Suprapubic skin (tissue), 4 donors: ENCODE results near the gene STAM. TPM values are rescaled to one million over a fixed set of nuclear protein-coding genes. Genes with fewer than 3 reads are reported as not detected.

Experiments
- DNase-seq, 2 donors: peaks; one replicate each; pipeline ENCODE4 v3.0.0-alpha.2; 2019; ENCODE audit warnings: low spot score in 2 of 2
- H3K27ac ChIP-seq: fragments of 200-600 bp; sonication (generic); one replicate; pipeline ENCODE4 v1.5.1; 2019
- H3K27me3 ChIP-seq: fragments of 200-600 bp; sonication (generic); one replicate; pipeline ENCODE4 v1.5.1; 2019
- H3K36me3 ChIP-seq: fragments of 200-600 bp; sonication (generic); one replicate; pipeline ENCODE4 v1.5.1; 2019
- H3K4me1 ChIP-seq: fragments of 200-600 bp; sonication (generic); one replicate; pipeline ENCODE4 v1.5.1; 2019
- H3K4me3 ChIP-seq: fragments of 200-600 bp; sonication (generic); one replicate; pipeline ENCODE4 v1.5.1; 2019; ENCODE audit warnings: mild to moderate bottlenecking
- H3K9me3 ChIP-seq: fragments of 200-600 bp; sonication (generic); one replicate; pipeline ENCODE4 v1.5.1; 2019
- EP300 ChIP-seq: sonication (generic); formaldehyde crosslinking; IDR thresholded peaks from one replicate; pipeline ENCODE4 v1.6.1; 2017; ENCODE audit warnings: antibody characterized with exemption
- POLR2A ChIP-seq, 2 donors: fragments of 450-650 bp; IDR thresholded peaks; one replicate each; pipeline ENCODE4 v1.6.1; 2017; ENCODE audit warnings: antibody characterized with exemption in 2 of 2, mild to moderate bottlenecking in 2 of 2, moderate library complexity in 2 of 2
- POLR2AphosphoS5 ChIP-seq, 3 donors: sonication (generic); formaldehyde crosslinking; IDR thresholded peaks; one replicate each; pipeline ENCODE4 v1.6.1; 2017; ENCODE audit warnings: antibody characterized with exemption in 3 of 3
- WGBS: methylation state at CpG from one replicate; pipeline ENCODE4 v1.1.5; 2018; 5-methylcytosine and 5-hydroxymethylcytosine counted together
- total RNA-seq, 4 donors: library from RNA; depleted of rRNA; stranded (reverse); fragments of >200 nt; gene quantifications; one replicate each; pipeline ENCODE4 v1.1.0, GENCODE V29; 2016
- TF ChIP-seq, protein P1 (sequence below), 2 donors: fragments of 200-600 bp in 1 of 2; fragments of 450-650 bp in 1 of 2; sonication (generic) in 1 of 2; IDR thresholded peaks; one replicate each; pipeline ENCODE4 v1.5.1; 2016 to 2019; ENCODE audit warnings: antibody characterized with exemption in 2 of 2, mild to moderate bottlenecking in 1 of 2, moderate library complexity in 1 of 2

Gene STAM
- total RNA-seq, 4 donors from 2014 or later = 19.4 to 28.6 (median 22.8) TPM

DNA sequence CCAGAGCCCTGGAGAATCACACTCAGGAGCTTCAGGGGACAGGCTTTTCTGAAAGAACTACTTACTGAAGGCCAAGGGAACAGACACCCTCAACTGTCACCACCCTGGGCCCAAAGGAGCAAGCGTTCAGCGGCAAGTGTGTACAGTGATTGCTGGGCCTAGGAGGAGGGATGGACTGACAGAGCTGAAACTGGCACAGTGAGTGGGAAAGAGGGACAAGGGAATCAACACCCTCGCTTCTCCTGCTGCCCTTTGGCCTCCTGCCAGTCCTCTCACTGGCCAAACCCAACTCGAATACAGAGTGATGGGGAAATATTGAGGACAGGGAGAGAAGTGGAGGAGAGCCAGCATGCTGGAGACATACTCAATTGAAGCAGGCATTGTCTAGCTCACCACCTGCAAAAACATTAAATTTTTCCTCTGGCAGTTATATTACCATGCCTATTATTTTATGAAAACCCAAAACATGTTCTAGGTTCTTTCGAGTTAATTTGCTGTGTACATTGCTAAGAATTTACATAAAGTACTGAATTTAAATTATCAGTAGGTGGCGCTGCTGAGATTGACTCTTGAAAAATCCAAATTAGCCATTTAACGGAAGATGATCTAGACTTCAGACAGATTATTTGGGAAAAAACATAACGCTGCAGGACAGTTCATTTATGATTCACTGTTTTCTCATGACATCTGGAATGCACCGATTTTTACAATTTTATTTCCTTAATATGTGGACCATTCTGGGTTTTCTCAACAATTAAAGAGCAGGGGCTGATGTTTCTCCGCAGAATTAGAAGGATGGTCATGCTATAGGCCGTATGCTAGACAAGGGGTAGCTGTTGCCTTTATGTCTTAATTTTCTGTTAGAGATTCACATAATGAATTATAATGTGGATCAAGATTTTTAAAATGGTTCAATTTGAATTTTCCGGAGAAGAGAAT lies 93.3 kb downstream of the STAM start:
- Histone ChIP-seq H3K36me3 (no peaks in the 10 kb centered on the region), H3K4me3 (no peak overlapping the region), H3K27ac (no peak overlapping the region), H3K9me3 (no peaks in the 10 kb centered on the region), H3K27me3 (no peaks in the 10 kb centered on the region), H3K4me1 (no peaks in the 10 kb centered on the region)
- no peak for TF ChIP-seq POLR2A (IDR thresholded peaks at IDR 0.05)
- TF ChIP-seq, protein P1, sequence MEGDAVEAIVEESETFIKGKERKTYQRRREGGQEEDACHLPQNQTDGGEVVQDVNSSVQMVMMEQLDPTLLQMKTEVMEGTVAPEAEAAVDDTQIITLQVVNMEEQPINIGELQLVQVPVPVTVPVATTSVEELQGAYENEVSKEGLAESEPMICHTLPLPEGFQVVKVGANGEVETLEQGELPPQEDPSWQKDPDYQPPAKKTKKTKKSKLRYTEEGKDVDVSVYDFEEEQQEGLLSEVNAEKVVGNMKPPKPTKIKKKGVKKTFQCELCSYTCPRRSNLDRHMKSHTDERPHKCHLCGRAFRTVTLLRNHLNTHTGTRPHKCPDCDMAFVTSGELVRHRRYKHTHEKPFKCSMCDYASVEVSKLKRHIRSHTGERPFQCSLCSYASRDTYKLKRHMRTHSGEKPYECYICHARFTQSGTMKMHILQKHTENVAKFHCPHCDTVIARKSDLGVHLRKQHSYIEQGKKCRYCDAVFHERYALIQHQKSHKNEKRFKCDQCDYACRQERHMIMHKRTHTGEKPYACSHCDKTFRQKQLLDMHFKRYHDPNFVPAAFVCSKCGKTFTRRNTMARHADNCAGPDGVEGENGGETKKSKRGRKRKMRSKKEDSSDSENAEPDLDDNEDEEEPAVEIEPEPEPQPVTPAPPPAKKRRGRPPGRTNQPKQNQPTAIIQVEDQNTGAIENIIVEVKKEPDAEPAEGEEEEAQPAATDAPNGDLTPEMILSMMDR (IDR thresholded peaks at IDR 0.05) = peak; percentile 18 to 55
- WGBS = 47% methylated on average over 12 of the region's 12 CpGs
- DNase-seq = no peak

DNA sequence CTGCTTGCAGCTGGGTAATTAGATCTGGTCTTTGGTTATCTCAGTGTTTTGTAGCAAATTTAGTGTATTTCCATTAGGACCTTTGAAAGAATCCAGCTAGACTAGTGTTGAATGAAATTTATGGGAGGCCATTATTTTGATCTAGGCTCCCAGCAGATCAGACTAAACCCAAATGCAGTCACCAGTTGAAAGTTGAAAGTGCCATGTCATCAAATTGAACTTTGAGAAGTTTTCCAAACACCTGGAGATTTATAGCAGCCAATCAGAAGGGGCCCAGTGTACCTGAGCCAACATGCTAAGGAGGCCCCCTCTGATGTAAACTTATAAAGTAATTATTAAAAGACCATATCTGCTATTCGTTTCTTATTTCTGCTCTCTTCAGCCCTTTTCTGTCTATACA lies 96.7 kb downstream of the STAM start:
- H3K4me1 ChIP-seq = peaks cover 6% of the 10 kb centered on the region
- no peak overlapping the region for H3K4me3 ChIP-seq
- no peak overlapping the region for H3K27ac ChIP-seq
- WGBS = 83% methylated on average over 1 of the region's 1 CpG
- no peak for DNase-seq
- H3K9me3 ChIP-seq = no peaks in the 10 kb centered on the region
- H3K27me3 ChIP-seq = no peaks in the 10 kb centered on the region
- no peaks in the 10 kb centered on the region for H3K36me3 ChIP-seq
- TF ChIP-seq, protein P1 (IDR thresholded peaks at IDR 0.05) = no peak
- TF ChIP-seq EP300 (no peak), POLR2AphosphoS5 (IDR thresholded peaks at IDR 0.05) (no peak), POLR2A (IDR thresholded peaks at IDR 0.05) (no peak)

DNA sequence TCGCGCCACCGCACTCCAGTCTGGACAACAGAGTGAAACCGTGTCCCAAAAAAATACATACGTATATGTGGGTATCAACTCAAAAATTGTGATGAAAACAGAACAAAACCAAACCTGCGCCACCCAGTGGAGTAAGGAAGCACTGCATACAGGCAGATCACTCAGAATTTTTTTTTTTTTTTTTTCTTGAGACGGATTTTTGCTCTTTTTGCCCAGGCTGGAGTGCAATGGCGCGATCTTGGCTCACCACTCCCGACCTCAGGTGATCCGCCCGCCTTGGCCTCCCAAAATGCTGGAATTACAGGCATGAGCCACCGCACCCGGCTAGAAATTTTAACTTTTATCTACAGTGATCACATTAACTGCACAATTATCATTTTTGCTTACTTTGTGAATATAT lies 99.0 kb downstream of the STAM start:
- Histone ChIP-seq H3K27ac (no peak overlapping the region), H3K27me3 (no peaks in the 10 kb centered on the region), H3K4me3 (no peak overlapping the region), H3K4me1 (peaks cover 6% of the 10 kb centered on the region), H3K36me3 (no peaks in the 10 kb centered on the region), H3K9me3 (no peaks in the 10 kb centered on the region)
- 32% methylated on average over 14 of the region's 14 CpGs for WGBS
- no peak for TF ChIP-seq POLR2AphosphoS5 (IDR thresholded peaks at IDR 0.05)
- no peak for TF ChIP-seq EP300
- TF ChIP-seq, protein P1 (IDR thresholded peaks at IDR 0.05) = peak; percentile 74 to 82
- DNase-seq = peak in 1 of 2 donors; percentile 77

- Histone ChIP-seq H3K9me3 (no peaks in the 10 kb centered on the region), H3K27me3 (no peaks in the 10 kb centered on the region), H3K4me1 (peaks cover 6% of the 10 kb centered on the region), H3K27ac (no peak overlapping the region), H3K4me3 (no peak overlapping the region), H3K36me3 (no peaks in the 10 kb centered on the region)
- 95% methylated on average over 3 of the region's 3 CpGs for WGBS
- TF ChIP-seq, protein P1 (IDR thresholded peaks at IDR 0.05) = no peak
- TF ChIP-seq POLR2A (IDR thresholded peaks at IDR 0.05) (no peak), POLR2AphosphoS5 (IDR thresholded peaks at IDR 0.05) (no peak), EP300 (no peak)
- no peak for DNase-seq
Observed at GRCh38 chr10:17743437-17743836, 99.5 kb downstream of the STAM start.

GRCh38 chr10:17744341-17744861 lies 100.5 kb downstream of the STAM start:
- Histone ChIP-seq H3K36me3 (no peaks in the 10 kb centered on the region), H3K27me3 (no peaks in the 10 kb centered on the region), H3K4me1 (peaks cover 6% of the 10 kb centered on the region), H3K4me3 (no peak overlapping the region), H3K27ac (no peak overlapping the region), H3K9me3 (no peaks in the 10 kb centered on the region)
- no peak for TF ChIP-seq EP300
- no peak for TF ChIP-seq POLR2A (IDR thresholded peaks at IDR 0.05)
- TF ChIP-seq POLR2AphosphoS5 (IDR thresholded peaks at IDR 0.05) = no peak
- DNase-seq = no peak
- WGBS = 73% methylated on average over 6 of the region's 6 CpGs
